Activated CD8-positive, alpha-beta memory T cell treated with anti-CD3 and anti-CD28 coated beads, Interleukin-2, amount 50 U/mL, for 48 hours (primary cell): ENCODE data around the gene MR1.

Experiments
- DNase-seq: peaks from one replicate; pipeline ENCODE4 v3.0.0-alpha.2; 2020

Gene MR1

GRCh38 chr1:181033799-181034451 is at the start of gene MR1:
MR1 (plus strand) TSS chr1:181033983; CDS start chr1:181034008, 25 bp downstream.
- no peak for DNase-seq

- DNase-seq, result no peak
These were observed 45.5 kb upstream of the MR1 start for GRCh38 chr1:180988253-180988752.

- DNase-seq, result no peak
These were observed 39.5 kb upstream of the MR1 start for GRCh38 chr1:180994262-180994661.

DNA sequence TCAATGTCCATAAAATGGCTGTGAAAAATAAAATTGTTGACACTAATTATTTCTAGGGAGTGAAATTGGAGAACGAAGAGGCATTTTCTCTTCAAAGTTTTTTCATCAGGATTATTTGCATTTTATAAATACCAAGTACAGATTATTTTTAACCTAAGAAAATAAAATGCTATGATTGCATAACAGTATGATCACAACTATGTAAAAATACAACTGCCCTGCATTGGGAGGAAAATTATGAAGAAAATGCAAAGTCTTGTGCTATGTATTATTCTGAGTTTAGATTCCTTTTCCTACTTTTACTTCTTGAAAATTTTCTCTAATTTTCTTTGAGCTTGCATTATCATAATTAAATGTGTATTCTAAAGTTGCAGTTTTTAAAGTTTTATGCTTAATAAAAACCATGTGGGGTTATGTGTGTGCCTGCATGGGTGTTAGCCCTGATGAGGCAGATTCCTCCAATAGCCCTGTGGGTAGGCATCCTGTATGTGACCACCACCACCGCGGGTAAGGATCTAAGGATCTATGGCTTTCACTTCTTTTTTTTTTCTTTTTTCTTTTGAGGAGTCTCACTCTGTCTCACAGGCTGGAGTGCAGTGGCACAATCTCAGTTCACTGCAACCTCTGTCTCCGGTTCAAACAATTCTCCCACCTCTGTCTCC is 35.8 kb upstream of the MR1 start:
- no peak for DNase-seq

- no peak for DNase-seq
These were observed 32.5 kb upstream of the MR1 start for GRCh38 chr1:181001091-181001780.

DNA sequence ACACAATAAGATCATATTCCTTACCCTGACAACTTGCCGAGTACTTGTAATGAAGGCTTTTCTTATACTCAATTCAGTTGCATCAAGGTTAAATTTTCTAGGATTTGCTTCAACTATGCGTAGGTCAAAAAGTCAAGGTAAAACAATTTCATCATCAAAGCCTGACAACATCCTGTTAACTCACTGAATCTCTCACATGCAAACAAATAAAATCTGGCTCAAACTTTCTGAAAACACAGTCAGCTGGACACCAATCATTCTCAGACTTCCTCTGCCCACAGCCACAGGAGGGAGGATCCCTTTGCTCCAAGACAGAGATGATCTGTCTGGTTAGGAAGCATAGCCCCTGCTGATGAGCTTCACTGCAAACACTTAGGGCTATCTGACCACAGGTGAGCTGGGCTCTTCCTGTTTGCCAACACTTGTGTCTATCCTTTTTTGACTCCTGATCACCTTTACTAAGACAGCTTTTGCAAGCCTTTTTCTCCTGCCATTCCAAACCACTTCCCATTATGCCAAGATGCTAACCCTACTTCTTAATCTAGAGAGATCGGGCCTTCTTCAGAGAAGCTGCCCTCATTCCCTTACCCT is 31.1 kb upstream of the MR1 start:
- no peak for DNase-seq

DNA sequence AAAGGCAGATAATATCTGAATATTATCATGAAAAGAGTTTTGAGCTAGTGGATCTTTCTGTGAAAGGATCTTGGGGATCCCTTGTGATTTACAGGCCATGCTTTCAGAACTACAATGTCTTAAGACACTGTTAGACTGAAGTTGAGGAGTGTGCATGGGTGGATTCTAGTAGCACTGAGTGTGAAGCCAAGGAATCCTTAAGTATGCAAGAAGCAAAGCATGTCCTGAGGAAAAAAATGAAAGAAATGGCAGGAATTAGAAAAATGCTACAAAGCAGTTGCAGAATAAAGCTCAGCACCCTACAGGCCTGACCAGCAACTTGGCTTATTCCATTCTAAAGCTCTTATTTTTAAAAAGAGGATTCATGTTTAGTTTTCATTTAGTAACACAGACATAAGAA is 23.0 kb upstream of the MR1 start:
- DNase-seq, result no peak

DNA sequence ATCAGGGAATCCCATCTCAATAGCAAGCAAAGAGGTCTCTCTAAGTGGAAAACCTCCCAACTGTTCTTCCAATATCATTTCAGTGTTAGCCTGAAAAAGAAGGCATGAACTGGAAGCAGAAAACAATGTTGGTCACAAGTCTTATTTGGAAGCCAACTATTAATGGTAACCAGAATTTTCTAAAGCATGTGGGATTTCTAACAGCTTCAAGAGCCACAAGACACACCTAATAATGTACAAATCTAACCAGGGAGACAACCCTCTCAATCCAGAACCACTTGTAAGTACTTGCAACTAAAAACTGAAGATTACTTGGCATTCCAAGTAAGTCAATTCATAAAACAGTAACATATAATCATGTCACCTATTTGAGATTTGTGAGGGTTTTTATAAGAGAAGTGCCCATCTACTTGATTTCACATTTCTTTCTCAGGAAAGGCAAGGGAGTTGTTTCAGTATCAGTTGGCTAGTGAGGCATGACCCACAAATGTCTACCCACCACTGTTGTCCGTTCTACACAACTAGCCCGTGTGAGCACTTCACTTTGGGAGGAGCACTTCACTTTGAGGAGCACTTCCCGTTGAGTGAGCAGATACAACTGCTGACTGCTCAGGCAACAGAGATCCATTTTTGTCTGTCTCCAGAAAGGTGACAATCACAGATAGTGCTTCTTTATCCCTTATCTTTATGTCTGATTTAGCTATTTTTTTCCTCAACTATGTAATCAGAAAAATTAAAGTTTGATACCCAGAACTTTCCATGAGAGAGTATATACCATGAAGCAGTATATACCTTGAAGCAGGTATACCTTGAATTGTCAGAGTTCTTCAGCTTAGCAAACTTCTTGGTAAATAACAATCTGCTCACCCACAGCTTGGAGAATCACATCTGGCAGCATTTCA is 22.2 kb upstream of the MR1 start:
- DNase-seq, result no peak

GRCh38 chr1:181012203-181012745 is 21.5 kb upstream of the MR1 start:
- DNase-seq, result no peak

- DNase-seq, result no peak
These were observed 20.6 kb upstream of the MR1 start for GRCh38 chr1:181013144-181013543.

DNA sequence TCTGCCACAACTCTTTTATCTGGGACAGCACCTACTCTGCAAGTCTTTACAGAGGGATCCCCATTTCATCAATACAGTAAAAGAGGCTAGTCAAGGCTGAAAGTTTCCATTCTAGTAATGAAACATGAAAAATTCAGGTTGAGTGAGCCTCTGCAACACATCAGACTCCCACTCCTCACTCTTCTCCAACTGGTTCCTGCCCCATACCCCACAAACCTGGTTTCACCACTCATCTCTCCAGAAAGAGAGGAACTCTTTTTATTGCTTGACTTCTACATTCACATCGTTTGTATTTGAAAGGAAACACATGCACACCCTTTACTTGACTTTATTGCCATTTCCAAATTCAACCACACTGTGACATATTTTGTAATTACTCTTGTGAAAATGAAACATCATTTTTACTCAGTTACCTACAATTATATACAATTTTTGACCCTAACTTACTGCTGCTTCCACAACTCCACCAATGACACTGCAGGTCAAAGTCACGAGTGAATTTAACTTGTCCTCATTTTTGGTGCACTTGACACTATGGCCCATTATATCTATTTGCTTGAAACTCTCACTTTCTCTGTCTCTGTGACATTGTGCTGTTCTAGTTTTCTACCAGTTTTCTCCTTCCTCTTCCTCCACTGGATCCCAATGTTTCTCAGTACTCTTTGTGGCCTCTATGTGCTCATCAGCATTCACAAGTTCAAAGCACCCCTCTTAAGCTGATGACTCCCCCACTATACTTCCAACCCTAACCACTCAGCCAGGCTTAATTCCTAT is 19.1 kb upstream of the MR1 start:
- DNase-seq, result no peak

DNA sequence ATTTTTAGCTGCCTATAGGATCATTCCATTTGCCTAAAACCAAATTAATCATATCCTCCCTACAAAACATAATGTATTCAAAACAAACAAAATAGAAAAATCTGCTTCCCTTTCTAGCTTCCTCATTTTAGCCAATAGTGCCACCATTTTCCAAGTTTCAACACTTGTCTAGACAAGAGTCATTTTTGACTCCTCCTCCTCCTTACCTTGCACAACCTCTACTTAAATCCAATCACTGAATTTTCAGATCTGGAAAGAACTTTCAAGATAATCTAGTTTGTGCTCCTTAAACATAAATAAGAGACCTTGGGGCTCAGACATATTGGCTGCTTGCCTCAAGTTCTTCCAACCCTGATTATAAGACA is 18.6 kb upstream of the MR1 start:
- no peak for DNase-seq

- no peak for DNase-seq
These were observed 17.2 kb upstream of the MR1 start for GRCh38 chr1:181016563-181016962.

DNA sequence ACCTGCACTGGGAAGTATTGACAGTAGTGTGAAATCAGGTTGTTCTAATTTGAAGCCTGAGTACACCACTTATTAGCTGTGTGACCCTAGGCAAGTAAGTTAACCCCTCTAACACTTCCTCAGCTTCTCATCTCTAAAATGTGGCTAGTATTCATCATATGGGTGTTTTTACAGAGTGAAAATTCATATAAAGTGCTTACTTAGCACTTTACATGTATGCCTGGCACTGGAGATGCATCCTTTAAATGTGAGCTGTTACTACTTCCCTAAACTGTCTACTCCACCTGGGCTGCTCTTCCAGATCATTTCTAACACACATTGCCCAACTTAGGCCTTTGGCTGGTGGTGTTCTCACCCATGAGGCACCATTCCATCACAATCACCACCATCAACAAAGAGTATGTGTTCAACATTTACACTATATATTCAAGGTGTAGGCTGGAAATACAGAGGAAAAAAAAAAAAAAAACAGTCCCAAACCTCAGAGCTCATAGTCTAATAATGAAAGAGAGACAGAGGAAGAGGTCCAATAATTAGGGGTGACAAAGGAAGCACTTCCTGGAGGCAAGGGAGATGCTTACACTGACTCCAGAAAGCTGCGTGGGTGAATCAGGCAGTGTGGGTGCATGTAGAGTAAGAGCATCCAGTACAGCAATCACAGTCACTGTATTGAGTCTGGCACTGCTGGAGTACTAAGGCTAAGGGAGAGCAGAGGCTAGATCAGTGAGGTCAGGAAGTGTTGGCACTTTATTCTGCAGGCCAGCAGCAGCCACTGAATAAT is 14.7 kb upstream of the MR1 start:
- DNase-seq, result no peak

DNA sequence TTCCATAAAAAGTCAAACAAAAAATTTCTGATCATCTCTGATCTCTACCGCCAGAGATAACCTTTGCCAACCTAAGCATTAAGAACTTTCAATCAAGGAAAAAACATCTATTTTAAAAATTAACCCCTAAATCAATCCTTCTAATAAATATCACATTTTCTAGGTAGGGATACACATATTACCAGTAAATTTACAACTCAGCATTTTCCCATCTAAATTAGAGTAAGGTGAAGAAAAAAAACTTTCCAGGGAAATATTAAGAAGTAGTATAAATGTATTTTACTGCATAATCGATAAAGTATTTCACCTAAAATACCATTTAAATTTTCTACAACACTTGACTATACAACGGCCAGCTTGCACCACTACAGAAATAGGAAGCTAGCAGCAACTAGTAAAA is 12.6 kb upstream of the MR1 start:
- no peak for DNase-seq

DNA sequence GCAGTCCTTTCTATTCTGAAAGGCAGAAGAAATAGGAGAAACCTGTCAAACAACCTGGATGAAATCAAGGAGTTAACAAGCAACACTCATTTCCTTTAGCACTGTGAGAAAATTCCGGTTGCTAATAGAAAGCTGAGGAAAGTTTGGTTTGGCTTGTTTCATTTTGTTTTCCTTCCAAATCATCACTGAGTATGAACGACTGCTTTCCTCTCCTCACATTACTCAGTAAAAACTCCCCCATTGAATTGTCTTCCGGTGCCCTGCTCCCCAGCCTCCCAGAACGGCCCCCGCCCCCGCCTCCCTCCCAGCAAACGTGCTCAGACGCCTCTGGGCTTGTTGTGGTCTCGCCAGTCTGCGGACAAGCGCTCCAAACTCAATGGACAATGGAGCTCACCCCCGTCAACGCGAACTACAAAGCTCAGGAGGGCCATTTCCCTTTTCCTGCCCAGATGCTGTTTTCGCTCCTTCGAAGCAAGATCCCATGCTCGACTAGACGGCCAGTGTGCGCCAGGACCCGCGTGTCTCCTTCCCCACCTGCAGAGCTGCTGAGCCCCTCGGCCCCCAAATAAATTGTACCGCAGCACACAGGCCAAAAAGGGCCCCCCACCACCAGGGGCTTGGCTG is 11.9 kb upstream of the MR1 start:
- peak; percentile 83 for DNase-seq

DNA sequence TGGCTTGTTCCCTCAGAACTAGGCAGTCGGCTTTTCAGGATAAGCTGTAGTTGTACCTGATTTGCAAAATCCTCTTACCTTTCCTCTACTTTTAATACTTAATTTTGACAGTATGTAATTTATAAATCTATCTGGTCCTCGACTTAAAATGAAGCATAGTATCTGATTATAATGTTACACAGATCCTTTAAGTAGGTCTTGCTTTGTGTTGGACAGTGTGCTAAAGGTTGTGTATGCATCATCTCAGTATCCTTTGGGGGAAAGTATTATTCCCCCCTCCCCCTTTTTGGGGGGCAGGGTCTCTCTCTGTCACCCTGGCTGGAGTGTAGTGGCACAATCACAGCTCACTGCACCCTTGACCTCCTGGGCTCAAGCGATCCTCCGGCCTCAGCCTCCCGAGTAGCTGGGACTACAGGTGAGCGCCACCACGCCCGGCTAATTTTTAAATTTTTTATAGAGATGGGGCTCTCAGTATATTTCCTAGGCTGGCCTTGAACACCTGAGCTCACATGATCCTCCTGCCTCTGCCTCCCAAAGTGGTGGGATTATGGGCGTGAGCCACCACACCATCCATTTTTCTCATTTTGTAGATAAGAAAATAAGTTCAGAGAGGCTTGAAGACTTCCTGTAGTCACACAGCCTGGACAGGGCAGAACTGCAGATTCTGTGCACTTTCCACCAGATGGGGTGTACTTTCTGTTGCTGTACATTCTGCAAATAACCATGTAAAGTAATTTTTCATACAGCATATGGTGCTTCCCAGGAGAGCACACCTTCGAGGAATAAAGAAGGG is 10.3 kb upstream of the MR1 start:
- no peak for DNase-seq

- DNase-seq, result no peak
These were observed 5.6 kb upstream of the MR1 start for GRCh38 chr1:181028196-181028595.

- DNase-seq, result no peak
These were observed 5.2 kb upstream of the MR1 start for GRCh38 chr1:181028615-181029014.
